ENCODE data around the gene ZCCHC2.

ZCCHC2 gene

DNA sequence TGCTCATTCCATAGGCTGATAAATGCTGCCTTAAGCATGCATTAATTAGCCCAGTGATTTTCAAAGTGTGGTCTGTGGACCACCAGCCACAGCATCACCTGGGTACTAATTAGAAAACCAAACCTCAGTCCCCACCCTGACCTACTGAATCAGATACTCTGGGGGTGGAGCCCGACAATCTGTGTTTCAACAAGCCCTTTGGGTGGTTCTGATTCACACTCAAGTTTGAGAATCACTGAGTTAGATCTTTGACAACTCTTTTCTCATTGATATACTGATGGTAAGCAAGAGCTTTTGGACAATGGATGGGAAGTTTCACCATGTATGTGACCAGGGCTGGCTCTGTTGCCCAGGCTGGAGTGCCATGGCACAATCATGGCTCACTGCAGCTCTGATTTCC, 95.9 kb downstream of the ZCCHC2 start:
- Histone ChIP-seq H3K79me2 (ENCODE audit: control insufficient read depth, low read length) (no peaks in the 10 kb centered on the region), H3K4me1 (ENCODE audit: control insufficient read depth, low read length) (no peaks in the 10 kb centered on the region), H3F3A (ENCODE audit: control insufficient read depth, insufficient read depth) (no peaks in the 10 kb centered on the region), H4K20me1 (ENCODE audit: control insufficient read depth, insufficient read depth, low read depth, low read length) (no peaks in the 10 kb centered on the region), H3K27ac (ENCODE audit: low read depth, low read length) (no peak overlapping the region), H3K9me2 (replicated peaks; ENCODE audit: control insufficient read depth, low read length) (no peaks in the 10 kb centered on the region), H3K9me3 (ENCODE audit: control insufficient read depth, insufficient read depth, low read length) (no peaks in the 10 kb centered on the region), H3K27me3 (ENCODE audit: control insufficient read depth, low read length) (peaks cover 3% of the 10 kb centered on the region; the same call in 1 of the 2 replicates), H3K4me2 (ENCODE audit: low read length) (no peak overlapping the region), H3K4me3 (ENCODE audit: low read length) (no peak overlapping the region), H3K36me3 (ENCODE audit: control insufficient read depth, low read length) (no peaks in the 10 kb centered on the region)
- TF ChIP-seq EZH2phosphoT487 (IDR thresholded peaks at IDR 0.05; ENCODE audit: borderline replicate concordance, low read length), result no peak
- TF ChIP-seq, protein P1, sequence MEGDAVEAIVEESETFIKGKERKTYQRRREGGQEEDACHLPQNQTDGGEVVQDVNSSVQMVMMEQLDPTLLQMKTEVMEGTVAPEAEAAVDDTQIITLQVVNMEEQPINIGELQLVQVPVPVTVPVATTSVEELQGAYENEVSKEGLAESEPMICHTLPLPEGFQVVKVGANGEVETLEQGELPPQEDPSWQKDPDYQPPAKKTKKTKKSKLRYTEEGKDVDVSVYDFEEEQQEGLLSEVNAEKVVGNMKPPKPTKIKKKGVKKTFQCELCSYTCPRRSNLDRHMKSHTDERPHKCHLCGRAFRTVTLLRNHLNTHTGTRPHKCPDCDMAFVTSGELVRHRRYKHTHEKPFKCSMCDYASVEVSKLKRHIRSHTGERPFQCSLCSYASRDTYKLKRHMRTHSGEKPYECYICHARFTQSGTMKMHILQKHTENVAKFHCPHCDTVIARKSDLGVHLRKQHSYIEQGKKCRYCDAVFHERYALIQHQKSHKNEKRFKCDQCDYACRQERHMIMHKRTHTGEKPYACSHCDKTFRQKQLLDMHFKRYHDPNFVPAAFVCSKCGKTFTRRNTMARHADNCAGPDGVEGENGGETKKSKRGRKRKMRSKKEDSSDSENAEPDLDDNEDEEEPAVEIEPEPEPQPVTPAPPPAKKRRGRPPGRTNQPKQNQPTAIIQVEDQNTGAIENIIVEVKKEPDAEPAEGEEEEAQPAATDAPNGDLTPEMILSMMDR (IDR thresholded peaks at IDR 0.05; ENCODE audit: low read depth, low read length, poor library complexity, severe bottlenecking), result no peak

DNA sequence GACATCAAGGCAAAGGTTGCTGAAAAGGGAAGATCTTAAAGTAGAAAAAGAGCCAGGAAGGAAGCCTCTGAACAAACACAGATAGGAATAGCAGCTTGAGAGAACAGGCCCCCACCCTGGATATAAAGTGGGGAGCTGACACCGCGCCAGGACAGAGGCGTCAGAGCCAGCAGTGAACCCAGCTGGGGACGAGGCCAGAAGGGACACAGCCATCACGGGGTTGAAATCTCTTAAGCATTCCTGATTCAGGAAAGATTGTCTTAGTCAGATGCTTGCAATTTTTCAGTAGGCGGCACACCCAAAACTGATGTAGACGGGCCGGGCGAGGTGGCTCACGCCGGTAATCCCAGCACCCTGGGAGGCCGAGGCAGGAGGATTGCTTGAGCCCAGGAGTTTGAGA, 98.7 kb downstream of the ZCCHC2 start:
- H3K9me3 ChIP-seq (ENCODE audit: control insufficient read depth, insufficient read depth, low read length), result no peaks in the 10 kb centered on the region
- H3K9me2 ChIP-seq (replicated peaks; ENCODE audit: control insufficient read depth, low read length), result no peaks in the 10 kb centered on the region
- H3K36me3 ChIP-seq (ENCODE audit: control insufficient read depth, low read length), result no peaks in the 10 kb centered on the region
- H3K27ac ChIP-seq (ENCODE audit: low read depth, low read length), result no peak overlapping the region
- H3K4me1 ChIP-seq (ENCODE audit: control insufficient read depth, low read length), result no peaks in the 10 kb centered on the region
- no peaks in the 10 kb centered on the region for H3K79me2 ChIP-seq (ENCODE audit: control insufficient read depth, low read length)
- no peaks in the 10 kb centered on the region for H3F3A ChIP-seq (ENCODE audit: control insufficient read depth, insufficient read depth)
- no peak for TF ChIP-seq EZH2phosphoT487 (IDR thresholded peaks at IDR 0.05; ENCODE audit: borderline replicate concordance, low read length)
- TF ChIP-seq, protein P1 (IDR thresholded peaks at IDR 0.05; ENCODE audit: low read depth, low read length, poor library complexity, severe bottlenecking), result no peak
- H3K4me3 ChIP-seq (ENCODE audit: low read length), result no peak overlapping the region
- H4K20me1 ChIP-seq (ENCODE audit: control insufficient read depth, insufficient read depth, low read depth, low read length), result no peaks in the 10 kb centered on the region
- no peaks in the 10 kb centered on the region; the same call in 1 of the 2 replicates for H3K27me3 ChIP-seq (ENCODE audit: control insufficient read depth, low read length)
- no peak overlapping the region for H3K4me2 ChIP-seq (ENCODE audit: low read length)

DNA sequence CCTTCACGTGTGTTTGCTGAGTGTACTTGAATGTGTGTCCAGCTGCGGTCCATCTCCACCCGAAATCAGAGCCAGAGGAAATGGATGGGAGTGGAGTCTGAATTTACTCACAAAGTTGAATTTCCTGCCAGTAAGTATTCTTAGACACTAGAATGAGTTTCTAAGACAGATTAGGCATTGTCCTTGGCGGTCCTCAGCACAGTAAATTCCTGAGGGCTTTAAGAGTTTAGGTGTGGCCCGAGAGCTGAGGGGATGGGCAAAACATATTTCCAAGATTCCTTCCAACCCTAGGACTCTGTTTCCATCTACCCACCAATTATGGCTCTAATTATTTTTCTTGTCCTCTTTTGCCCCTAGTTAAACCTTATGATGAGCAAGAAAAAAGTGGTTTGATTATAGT, 102.2 kb downstream of the ZCCHC2 start:
- Histone ChIP-seq H3K4me3 (ENCODE audit: low read length) (no peak overlapping the region), H3K4me1 (ENCODE audit: control insufficient read depth, low read length) (no peaks in the 10 kb centered on the region), H3K27me3 (ENCODE audit: control insufficient read depth, low read length) (no peaks in the 10 kb centered on the region), H3K9me2 (replicated peaks; ENCODE audit: control insufficient read depth, low read length) (no peaks in the 10 kb centered on the region), H4K20me1 (ENCODE audit: control insufficient read depth, insufficient read depth, low read depth, low read length) (no peaks in the 10 kb centered on the region), H3K36me3 (ENCODE audit: control insufficient read depth, low read length) (no peaks in the 10 kb centered on the region), H3K9me3 (ENCODE audit: control insufficient read depth, insufficient read depth, low read length) (no peaks in the 10 kb centered on the region), H3K27ac (ENCODE audit: low read depth, low read length) (no peak overlapping the region), H3K4me2 (ENCODE audit: low read length) (no peak overlapping the region), H3K79me2 (ENCODE audit: control insufficient read depth, low read length) (no peaks in the 10 kb centered on the region), H3F3A (ENCODE audit: control insufficient read depth, insufficient read depth) (no peaks in the 10 kb centered on the region)
- TF ChIP-seq, protein P1 (IDR thresholded peaks at IDR 0.05; ENCODE audit: low read depth, low read length, poor library complexity, severe bottlenecking), result no peak
- no peak for TF ChIP-seq EZH2phosphoT487 (IDR thresholded peaks at IDR 0.05; ENCODE audit: borderline replicate concordance, low read length)
